Measurements from ENCODE around the gene EBLN2.
"Not testable (repeated sequence)": the region's sequence is repeated elsewhere in the genome, so short reads cannot be mapped to it uniquely, and the experiment has no call there.

Gene EBLN2

DNA sequence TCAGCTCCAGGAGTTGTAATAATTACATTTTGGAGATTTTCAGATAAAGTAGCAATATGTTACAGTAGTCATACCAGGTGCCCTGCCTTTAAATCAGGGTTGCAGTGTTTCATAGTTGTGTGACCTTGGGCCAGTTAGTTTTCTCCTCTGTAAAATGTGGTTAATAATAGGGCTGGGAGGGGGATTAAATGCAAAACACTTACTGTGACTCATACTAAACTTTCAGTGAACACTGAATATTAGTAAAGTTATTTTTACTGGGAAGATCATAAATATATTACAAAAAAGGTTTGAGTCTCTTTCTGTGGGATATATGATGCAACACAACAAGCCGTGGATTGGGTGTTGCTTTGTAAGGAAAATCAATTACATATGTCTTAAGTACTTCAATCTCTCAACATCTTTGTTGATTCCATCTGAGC is 1.1 kb upstream of the EBLN2 start:
- no peak for DNase-seq (ENCODE audit: low read depth)

DNA sequence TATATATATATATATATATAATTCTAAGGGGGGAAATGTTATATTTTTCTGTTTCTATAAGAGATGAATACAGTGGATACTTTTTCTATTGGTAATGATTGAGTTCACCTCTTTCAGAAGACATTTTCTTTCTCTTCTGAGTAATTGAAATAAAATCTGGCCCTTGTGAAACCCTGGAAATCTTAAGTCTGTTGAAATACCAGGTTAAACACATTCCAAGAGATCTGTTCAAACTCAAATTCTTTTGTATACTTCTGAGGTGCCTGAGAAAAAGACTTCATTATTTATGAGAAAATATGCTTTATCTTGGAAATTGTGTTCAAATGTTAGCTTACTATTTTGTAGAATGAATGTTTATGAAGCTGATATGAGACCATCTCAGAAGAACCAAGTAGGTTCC is 4.8 kb downstream of the EBLN2 start:
- not testable (repeated sequence) for DNase-seq (ENCODE audit: low read depth)

DNA sequence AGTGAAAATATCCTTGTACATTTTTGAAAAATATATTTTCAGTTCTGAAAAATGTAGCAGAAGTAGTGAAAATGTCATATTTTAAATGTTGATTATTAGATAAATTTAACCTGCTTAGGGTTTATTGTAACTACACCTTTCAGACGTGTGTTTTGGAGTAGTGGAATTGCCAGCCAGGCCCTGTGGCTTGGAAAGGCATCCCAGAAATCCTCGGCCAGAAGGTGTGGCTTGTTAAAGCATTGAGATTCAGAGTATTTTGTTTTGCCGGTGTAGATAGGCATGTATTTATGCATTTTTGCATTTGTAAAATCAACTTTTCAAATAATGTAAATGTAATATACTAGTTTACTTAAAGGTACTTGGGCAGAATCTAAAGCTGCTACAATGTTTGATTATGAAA is 7.0 kb downstream of the EBLN2 start:
- no peak for DNase-seq (ENCODE audit: low read depth)

DNA sequence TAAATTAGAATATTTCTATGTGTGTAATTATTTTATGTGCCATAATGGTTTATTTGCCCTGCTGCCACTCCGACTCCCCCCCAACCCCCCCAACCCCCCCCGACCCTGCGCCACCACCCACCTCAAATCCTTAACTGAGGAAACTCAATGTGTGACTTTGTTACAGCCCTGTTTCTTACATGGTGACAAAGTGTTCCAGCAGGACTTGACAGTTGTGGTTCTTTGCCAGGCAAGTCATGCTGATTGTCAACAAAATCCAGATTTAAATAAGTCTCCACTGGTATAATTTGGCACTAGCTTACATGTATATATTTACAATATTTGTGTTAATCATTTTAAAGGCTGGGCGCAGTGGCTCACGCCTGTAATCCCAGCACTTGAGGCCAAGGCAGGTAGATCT is 7.7 kb downstream of the EBLN2 start:
- no peak for DNase-seq (ENCODE audit: low read depth)

DNA sequence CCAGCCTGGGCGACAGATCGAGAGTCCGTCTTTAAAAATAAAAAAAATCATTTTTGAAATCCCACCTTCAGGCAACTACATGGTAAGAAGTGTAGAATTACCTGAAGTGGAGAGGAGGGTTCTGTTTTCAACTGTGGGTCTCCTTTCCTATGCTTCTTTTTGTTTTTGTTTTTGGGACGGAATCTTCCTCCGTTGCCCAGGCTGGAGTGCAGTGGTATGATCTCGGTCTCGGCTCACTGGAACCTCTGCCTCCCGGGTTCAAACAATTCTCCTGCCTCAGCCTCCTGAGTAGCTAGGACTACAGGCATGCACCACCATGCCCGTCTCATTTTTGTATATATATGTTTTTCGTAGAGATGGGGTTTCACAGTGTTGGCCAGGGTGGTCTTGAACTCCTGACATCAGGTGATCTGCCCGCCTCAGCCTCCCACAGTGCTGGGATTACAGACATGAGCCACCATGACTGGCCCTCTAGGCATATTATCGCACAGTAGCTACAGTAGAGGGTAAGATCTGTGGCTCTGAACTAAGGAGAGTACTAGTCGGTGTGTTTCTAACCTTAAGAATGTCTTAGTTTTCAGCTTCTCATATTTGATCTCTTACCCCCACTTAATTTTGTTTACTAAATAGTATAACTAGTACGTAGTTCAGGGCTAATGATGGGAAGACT is 8.5 kb downstream of the EBLN2 start:
- DNase-seq (ENCODE audit: low read depth), result no peak

DNA sequence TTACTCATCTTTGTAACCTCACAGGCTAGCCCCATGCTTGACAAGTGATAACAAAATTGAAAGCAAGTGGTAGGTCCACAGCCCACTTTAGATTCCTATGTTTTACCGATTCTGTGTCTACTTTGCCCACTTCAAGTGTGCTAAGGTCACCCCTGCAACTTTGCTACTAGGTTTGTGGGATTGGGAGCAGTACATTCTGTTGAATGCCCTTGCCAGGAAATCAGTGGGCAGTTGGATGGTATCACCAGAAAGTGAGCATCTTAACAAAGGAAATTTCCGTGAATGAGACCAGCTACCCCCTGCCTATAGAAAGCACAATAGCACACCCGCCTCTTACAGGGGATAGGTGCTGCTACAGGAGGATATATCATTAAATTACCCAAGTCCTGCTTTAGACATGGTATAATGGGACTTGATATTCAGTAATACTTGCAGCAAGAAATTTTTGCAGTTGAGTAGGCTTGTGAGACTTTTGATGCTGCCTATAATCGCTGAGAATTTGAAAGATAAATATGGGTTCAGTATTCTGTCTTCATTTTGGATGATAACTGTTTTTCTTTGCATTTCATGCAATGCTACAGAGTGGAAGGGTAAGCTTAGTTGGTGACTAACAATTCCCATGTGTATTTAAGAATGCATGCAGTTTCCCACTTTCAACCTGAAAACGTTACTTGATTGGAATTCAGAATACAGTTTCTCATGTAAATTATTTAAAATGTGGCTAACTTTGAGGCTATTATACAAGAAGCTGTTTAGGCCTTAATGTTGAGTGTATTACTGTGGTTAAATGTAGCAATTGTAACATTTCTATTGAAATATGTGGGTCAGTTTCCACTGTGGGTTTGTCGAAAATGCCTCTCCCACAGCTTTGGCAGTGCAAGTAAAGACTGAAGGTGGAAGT is 9.5 kb downstream of the EBLN2 start:
- DNase-seq (ENCODE audit: low read depth), result no peak

DNA sequence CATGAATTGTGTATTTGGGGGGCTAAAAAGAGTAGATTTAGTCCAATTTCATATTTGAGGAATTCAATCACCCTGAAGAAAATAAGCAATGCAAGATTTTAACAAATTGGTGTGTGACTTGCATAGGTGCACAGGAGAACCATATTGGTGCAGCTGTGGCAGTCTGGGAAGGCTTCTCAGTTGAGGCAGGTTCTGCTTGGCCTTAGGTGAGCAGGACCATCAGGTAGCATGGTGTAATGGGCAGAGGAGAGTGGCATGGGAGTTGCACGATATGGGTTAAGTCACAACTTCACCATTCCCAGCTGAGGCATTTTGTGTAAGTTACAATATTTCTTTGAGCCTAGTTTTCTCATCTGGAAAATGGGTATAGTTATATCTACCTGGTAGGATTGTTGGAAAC is 10.5 kb downstream of the EBLN2 start:
- DNase-seq (ENCODE audit: low read depth), result no peak

DNA sequence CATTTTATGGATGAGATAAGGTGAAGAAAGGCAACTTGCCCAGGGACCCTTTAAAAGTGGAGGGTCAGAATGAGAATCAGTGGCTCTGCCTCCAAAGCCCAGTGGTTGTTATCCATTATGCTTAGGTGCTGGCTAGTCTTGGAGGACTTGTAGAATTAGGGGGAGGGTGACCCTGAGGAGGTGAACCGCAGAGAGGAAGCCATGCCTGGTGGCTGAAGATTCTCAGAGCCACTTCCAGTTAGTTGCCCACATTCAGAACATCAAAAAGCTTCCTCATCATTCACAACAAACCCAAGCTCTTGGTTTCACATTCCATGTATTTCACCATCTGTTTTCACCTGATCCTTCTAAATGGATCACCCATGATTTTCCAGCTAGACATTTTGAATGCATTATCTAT is 11.2 kb downstream of the EBLN2 start:
- no peak for DNase-seq (ENCODE audit: low read depth)

DNA sequence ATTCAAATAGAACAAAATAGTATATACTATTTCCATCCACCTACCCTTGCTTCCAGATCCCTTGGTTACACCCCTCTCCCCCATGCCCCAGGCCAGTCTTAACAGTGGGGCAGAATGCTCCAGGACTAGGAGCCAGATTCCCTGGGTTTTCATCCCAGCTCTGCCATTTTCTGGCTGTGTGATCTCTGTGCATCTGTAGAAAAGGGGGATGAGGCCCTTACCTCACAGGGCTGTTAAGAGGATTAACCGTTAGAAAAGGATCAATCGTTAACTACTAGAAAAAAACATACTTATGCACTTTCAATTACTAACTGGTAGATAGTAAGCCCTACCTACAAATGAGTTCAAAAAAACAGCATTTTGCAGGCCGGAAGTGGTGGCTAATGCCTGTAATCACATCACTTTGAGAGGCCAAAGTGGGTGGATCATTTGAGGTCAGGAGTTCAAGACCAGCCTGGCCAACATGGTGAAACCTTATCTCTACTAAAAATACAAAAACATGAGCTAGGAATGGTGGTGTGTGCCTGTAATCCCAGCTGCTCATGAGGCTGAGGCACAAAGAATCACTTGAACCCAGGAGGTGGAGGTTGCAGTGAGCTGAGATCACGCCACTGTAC is 11.7 kb downstream of the EBLN2 start:
- no peak for DNase-seq (ENCODE audit: low read depth)

DNA sequence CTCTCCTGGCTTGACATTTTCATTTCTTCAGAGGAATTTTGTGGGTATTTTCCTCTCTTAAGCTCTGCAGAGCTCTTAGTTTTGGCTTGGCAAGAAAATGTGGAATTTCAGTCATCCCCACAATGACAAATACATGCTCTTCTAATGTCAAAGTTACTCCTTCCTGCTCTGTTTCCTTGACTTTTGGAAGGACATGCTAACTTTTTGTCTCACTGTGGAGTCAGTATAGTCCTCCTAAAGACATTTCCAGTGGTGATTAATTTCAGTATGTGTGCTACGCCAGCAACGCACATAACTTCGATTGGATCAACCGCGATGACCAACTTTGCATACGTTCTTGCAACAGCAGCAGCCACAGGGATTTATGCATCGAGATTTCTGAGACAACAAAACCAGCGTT is 13.3 kb downstream of the EBLN2 start:
- no peak for DNase-seq (ENCODE audit: low read depth)

DNA sequence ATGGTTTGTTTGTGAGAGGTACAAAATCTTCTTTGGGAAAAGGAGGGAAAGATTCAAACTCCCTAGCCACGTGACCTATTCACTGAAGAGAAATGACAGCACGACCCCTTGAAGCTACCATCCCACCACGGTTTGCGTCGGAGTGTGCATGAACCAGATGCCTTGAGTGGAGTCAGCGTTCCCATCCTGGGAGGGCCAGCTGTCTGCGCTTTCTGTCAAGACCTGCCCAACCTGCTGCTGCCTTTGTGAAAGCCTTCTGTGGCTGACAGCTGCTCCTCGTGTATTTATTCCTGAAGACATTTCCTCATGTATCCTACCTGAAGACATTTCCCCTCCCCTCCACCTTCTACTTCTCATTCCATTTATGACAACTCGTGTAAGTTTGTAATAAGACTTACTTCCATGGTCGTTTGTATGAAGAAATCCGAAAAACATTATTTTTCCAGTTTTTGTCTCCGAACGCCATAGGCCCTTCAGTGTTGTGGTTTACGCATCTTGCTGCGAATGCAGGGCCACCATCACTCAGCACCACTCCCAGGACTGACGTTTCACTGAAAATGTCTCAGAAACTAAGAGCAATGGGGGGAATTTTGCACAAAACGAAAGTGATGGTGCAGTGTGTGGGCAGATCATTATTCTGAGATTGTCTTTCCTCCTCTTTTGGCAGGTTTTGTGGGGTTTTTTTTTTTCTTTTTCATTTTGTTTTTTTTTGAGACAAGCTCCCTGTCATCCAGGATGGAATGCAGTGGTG is 18.9 kb downstream of the EBLN2 start:
- DNase-seq (ENCODE audit: low read depth), result no peak

DNA sequence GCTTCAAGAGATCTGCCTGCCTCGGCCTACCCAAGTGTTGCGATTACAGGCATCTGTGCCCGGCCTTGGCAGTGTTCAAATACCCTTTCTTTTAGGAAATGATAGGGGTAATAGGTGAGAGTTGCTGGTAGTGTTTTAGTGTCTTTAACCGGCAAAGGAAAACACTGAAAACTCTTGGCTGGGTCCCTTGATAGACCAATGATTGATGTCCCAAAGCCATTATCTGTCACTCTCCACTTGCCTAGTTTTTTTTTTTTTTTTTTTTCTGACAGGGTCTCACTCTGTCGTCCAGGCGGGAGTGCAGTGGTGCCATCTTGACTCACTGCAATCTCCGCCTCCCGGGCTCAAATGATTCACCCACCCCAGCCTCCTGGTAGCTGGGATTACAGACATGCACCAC is 19.7 kb downstream of the EBLN2 start:
- no peak for DNase-seq (ENCODE audit: low read depth)

DNA sequence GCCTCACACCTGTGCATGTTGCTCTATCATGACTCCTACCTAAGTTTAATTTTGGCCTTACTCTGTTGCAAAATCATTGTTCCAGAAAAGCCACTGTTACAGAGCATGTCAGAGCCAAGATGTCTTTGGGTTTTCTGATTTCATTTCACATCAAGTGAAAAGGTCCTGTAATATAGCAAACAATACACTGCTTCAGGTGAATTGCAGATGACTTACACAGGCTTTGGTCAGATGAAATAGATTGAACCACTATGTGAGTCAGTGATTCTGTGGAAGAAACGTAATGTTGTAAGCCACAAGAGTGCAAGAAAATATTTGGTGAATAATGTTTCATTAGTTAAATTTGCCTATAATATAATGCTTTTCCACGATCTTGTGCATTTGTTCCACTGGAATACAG is 22.7 kb downstream of the EBLN2 start:
- DNase-seq (ENCODE audit: low read depth), result no peak

DNA sequence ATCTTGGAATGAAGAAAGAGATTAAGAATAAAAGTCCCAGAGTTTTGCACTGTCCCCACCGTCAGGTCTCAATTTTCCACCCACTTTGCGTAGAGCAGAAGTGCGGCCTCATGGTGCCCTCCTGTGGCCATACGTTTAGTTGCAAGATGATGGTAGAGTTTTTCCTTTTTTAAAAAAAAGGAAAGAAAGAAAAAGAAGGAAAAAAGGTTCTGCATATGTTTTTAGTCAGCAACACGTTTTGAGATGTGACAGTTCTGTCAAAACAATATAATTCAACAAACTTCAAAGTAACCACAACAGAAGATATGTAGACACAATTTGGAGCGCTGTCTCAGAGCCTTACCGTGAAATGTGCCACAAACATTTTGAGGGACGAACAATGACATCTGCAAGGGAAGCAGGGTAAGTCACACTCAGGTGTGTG is 24.6 kb downstream of the EBLN2 start:
- peak; percentile 18 for DNase-seq (ENCODE audit: low read depth)

DNA sequence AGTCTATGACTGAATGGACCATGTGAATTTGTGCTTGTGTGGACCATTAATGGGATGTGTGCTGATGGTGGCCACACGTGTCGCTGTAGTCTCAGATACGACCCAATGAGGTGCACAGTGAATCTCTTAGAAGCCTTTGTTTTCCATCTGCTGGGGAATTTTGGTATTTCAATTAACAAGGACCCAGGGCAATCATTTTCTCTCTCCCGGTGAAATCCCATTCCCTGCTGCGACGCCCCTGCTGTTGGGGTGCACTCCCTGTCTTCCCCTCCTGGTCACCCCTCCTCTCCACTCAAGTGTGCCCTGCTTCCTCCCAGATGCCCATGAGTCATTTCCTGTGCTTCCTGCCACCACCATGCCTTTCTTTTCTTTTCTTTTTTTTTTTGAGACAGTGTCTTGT is 32.7 kb downstream of the EBLN2 start:
- no peak for DNase-seq (ENCODE audit: low read depth)

DNA sequence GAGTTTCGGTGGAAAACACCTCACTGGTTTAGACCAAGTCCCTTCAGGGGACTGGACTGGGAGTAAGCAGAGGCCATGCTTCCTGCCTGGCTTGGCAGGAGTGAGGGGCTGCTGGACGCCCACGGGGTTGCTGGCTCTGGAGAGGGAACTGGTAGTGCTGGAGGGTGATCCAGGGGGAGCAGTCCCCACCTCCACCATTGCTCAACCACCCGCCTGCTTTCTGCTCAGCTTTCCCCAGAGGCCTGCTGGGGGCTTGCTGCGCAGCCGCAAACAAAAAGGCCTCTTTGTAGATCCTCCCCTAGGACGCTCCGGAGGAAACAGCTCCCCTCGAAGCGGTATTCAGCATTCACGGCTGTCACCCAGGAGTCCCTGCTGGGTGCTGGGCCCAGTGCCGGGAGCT is 33.5 kb downstream of the EBLN2 start:
- no peak for DNase-seq (ENCODE audit: low read depth)

DNA sequence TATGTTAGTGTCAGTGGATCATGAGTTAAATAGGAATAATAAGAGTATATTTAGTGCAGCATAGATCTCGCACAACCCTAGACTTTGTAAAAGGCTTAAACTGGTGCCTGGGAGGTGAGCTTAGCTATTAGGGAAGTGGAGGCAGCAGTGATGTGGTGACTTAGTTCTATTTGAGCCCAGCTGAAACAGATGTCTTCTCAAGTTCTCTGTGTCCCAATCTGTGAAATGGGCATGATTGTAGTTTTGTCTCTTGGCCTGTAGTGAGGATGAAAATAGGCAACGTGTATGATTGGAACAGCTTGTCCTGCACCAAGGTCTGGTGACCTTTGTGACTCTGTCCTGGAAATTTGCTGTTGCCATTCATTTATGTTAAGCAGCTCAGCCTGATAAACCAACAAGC is 34.7 kb downstream of the EBLN2 start:
- DNase-seq (ENCODE audit: low read depth), result no peak

DNA sequence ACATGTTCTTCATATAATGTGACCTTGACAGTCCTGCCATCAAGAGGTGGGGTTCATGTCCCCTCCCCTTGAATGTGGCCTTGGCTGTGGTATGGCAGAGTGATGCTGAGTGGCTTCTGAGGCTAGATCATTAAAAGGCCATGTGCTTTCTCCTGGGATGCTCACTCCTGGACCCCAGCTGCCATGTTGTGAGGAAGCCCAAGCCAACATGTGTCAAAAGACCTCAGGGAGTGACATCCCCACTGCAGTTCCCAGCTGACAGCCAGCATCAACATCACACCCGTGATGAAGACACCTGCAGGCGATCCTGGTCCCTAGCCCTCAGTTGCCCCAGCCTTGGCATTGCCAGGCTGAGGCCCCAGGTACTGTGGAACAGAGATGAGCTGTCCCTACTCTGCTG is 36.6 kb downstream of the EBLN2 start:
- DNase-seq (ENCODE audit: low read depth), result no peak

DNA sequence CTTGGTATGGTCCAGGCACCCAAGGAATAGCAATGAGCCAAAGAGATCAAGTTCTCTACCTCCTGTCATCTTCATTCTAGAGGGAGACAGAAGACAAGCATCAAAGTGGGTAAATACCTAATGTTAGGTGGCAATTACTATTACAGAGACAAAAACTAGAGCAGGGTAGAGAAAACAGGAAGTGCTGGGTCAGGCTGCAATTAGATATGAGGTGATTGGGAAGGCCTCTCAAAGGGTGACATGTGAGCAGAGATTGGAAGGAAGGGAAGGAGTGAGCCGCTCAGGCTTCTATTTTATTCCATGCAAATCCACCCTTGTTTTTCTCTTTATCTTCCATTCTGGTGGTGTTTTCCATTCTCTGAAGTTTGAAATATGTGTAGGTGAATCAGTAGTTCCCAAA is 37.4 kb downstream of the EBLN2 start:
- DNase-seq (ENCODE audit: low read depth), result no peak

DNA sequence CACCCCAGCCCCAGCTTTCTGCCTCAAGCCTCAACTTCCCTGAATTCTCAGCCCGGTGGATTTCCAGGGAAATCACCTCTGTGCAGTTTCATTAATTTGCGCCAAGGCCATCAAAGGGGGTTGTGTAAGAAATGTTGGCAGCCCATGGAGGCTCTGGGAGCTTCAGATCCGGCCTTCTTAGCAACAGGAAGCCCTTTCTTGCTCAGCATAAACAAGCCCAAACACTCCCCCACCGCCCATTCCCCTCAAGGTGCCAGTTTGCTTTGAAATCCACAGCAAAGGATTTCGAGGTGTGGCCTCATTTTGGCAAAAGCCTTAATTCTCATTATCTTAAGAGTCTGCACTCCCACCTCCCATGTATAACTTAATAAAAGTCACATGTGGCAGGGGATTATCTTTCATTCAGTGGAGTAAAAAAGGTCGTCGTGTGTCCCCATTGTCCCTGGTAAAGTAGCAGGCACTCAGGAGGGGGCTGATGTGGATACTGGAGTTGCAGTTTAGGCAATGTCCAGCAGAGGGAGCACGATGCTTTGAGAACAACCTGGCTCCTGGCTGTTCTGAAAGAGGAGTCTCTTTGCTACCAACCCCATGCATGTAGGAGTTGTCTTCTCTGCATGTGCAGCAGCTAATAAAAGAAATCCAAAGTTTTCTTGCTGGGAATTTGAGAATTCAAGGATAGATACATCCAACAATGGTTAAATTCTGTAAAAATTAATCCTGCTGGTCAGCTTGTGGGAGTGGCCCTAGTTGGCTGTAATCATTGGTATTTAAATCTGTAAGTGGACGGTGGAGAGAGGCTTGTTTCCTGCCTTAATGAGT is 39.5 kb downstream of the EBLN2 start:
- peak; percentile 57 for DNase-seq (ENCODE audit: low read depth)

DNA sequence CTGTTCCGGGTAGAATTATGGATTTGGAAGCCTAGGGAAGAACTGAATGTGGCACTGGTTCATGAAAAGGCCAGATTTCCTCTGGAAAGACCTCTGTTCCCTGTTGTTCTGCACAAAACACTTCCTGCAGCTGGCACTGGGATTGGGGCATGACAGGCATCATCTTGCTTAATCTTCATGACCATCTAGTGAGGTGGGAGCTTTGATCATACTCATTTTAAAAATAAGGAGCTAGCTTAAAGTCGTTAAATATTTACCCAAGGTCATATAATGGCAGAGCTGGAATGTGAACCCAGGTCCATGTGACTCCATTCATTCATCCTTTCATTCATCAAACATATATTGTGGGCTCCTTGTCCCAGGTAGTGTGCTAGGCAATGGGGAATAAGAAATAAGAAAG is 40.4 kb downstream of the EBLN2 start:
- no peak for DNase-seq (ENCODE audit: low read depth)

All from T follicular helper cell (primary cell).